ENCODE data around the gene ABHD17A. TPM values are rescaled to one million over a fixed set of nuclear protein-coding genes. Genes with fewer than 3 reads are reported as not detected.

The ABHD17A gene
- total and polyA plus RNA-seq, 9 of the 15 experiments (the other 6 are each of a cell fraction or from before 2014, with no cell fraction given): 0.04 to 135 (median 21.8) TPM; not detected in 1

- POLR2A ChIA-PET: interaction anchor here (0.6 to 1.2 kb wide), 4 partner anchors 22 to 1524 kb away, joined by 3 to 4 read pairs (median 3); no protein-coding TSS in a partner anchor
- peaks cover 28% of the 10 kb centered on the region; the same call in 1 of the 3 replicates for H3K36me3 ChIP-seq (ENCODE audit: control insufficient read depth, insufficient read depth, low read length)
- H3K4me1 ChIP-seq (replicated peaks in 1 of 2; ENCODE audit: control insufficient read depth in 2 of 2, insufficient read depth in 2 of 2, low read length in 2 of 2): peaks cover 16 to 53% of the 10 kb centered on the region in 2 experiments; a peak in 4 of 5 replicates
- H3K9me1 ChIP-seq (ENCODE audit: control insufficient read depth, insufficient read depth, low read length): no peaks in the 10 kb centered on the region
- peak within 1 kb of the TSS; percentile 81 for H3K4me3 ChIP-seq
- peak within 1 kb of the TSS; percentile 99 for H3K4me2 ChIP-seq (ENCODE audit: insufficient read depth, low read length)
- no peaks in the 10 kb centered on the region for H3K27me3 ChIP-seq (ENCODE audit: control insufficient read depth in 2 of 2, insufficient read depth in 2 of 2, low read length in 2 of 2)
- peak; percentile 94 for FAIRE-seq
- intact Hi-C loops (cut with micrococcal nuclease): no loop called here
- peak within 1 kb of the TSS; percentile 84 for H2AFZ ChIP-seq (ENCODE audit: low read depth, low read length)
- WGBS (ENCODE audit: insufficient coverage, low coverage, missing lambda C conversion rate): under 1% methylated on average over 54 of the region's 92 CpGs
- peaks cover 47% of the 10 kb centered on the region for H3K79me2 ChIP-seq (ENCODE audit: control insufficient read depth, insufficient read depth, low read length)
- in situ Hi-C loops (cut with MboI): no loop called here
- H3K9ac ChIP-seq (ENCODE audit: insufficient read depth in 1 of 2, low read depth in 2 of 2, low read length in 2 of 2): peak within 1 kb of the TSS; percentile 91 to 94
- no TSS peak for BruUV-seq (replicated peaks)
- no peaks in the 10 kb centered on the region; the same call in 1 of the 2 replicates for H4K20me1 ChIP-seq (replicated peaks; ENCODE audit: control insufficient read depth, insufficient read depth, low read length)
- H3K27ac ChIP-seq (ENCODE audit: extremely low read depth, low read depth, low read length): peak within 1 kb of the TSS; percentile 85
- DNase-seq (ENCODE audit: extremely low read depth in 1 of 4, low spot score in 3 of 4): peak; percentile 93 to 99 (median 96)
- ATAC-seq: peak; percentile 99
- no peaks in the 10 kb centered on the region for H3K9me3 ChIP-seq (replicated peaks; ENCODE audit: control insufficient read depth, insufficient read depth, low read depth, low read length)
- CTCF ChIA-PET (ENCODE audit: low intra/inter-chr PET ratio): no interaction called here
- no peak for TF ChIP-seq TRIM24 (IDR thresholded peaks at IDR 0.05)
- 0 out of 2 replicates have a peak, but pooled peaks have one; percentile 29 for TF ChIP-seq BCOR (IDR thresholded peaks at IDR 0.05)
- no peak for TF ChIP-seq RHOXF2B (CRISPR knock-in tag; conservative IDR thresholded peaks at IDR 0.05)
- TF ChIP-seq POU5F1 (IDR thresholded peaks at IDR 0.05; ENCODE audit: borderline replicate concordance, low read depth, low read length, partially characterized antibody): no peak
- TF ChIP-seq HCFC1 (IDR thresholded peaks at IDR 0.05; ENCODE audit: low read depth, low read length): peak; percentile 99
- no peak for TF ChIP-seq NFATC3 (IDR thresholded peaks at IDR 0.05)
- no peak for TF ChIP-seq GTF2B (IDR thresholded peaks at IDR 0.05; ENCODE audit: extremely low read depth, insufficient read length)
- TF ChIP-seq PURB (CRISPR knock-in tag; IDR thresholded peaks at IDR 0.05; ENCODE audit: low read depth): no peak
- TF ChIP-seq ZNF695 (CRISPR knock-in tag; IDR thresholded peaks at IDR 0.05): no peak
- no peak for TF ChIP-seq ZNF212 (CRISPR knock-in tag; IDR thresholded peaks at IDR 0.05)
- TF ChIP-seq USF2 (CRISPR knock-in tag; IDR thresholded peaks at IDR 0.05): peak; percentile 97
- no peak for TF ChIP-seq DLX4 (CRISPR knock-in tag; IDR thresholded peaks at IDR 0.05)
- TF ChIP-seq NR2C2 (CRISPR knock-in tag; IDR thresholded peaks at IDR 0.05): peak; percentile 99
- TF ChIP-seq NR2C2 (tag; IDR thresholded peaks at IDR 0.05): peak; percentile 99
- TF ChIP-seq SMARCA5 (IDR thresholded peaks at IDR 0.05): no peak
- TF ChIP-seq ETS1 (conservative IDR thresholded peaks at IDR 0.05; ENCODE audit: control insufficient read depth, low read depth, low read length): peak; percentile 96
- 0 out of 2 replicates have a peak, but pooled peaks have one; percentile 37 for TF ChIP-seq HMGXB4 (CRISPR knock-in tag; IDR thresholded peaks at IDR 0.05)
Observed at GRCh38 chr19:1905110-1905862, 20.0 kb upstream of the ABHD17A start, which contains the start of the genes ADAT3 and SCAMP4. TSS of gene ADAT3 (plus strand) at chr19:1905399. CDS start at chr19:1912048, 6,649 bp downstream. TSS of gene SCAMP4 (plus strand) at chr19:1905399. CDS start at chr19:1915020, 9,621 bp downstream.

All from K562 (cell line).